ENCODE results near the gene SLC7A9. TPM values are rescaled to one million over a fixed set of nuclear protein-coding genes. Genes with fewer than 3 reads are reported as not detected.
"Not testable (repeated sequence)": the region's sequence is repeated elsewhere in the genome, so short reads cannot be mapped to it uniquely, and the experiment has no call there.

Gene SLC7A9
- total RNA-seq, 1 donor from 2014 or later, result 1.0 TPM

- H3K27me3 ChIP-seq (ENCODE audit: control insufficient read depth in 3 of 3, insufficient read depth in 3 of 3, low read length in 3 of 3); H3K4me3 ChIP-seq (ENCODE audit: low read length in 3 of 3); H3K27ac ChIP-seq (ENCODE audit: low read depth, low read length): not testable (repeated sequence)
Observed at GRCh38 chr19:32787161-32787813, 82.3 kb downstream of the SLC7A9 start.

GRCh38 chr19:32782089-32782488, 87.5 kb downstream of the SLC7A9 start:
- H3K36me3 ChIP-seq (ENCODE audit: control insufficient read depth in 3 of 3, insufficient read depth in 3 of 3, low read length in 3 of 3); H3K9me3 ChIP-seq (ENCODE audit: control insufficient read depth in 3 of 3, low read length in 3 of 3); H3K4me3 ChIP-seq (ENCODE audit: low read length in 3 of 3); H3K27ac ChIP-seq (ENCODE audit: low read depth, low read length); H3K9ac ChIP-seq (ENCODE audit: low read depth in 1 of 3, low read length in 3 of 3); H3K4me1 ChIP-seq (ENCODE audit: control insufficient read depth in 3 of 3, insufficient read depth in 3 of 3, low read length in 3 of 3); H3K27me3 ChIP-seq (ENCODE audit: control insufficient read depth in 3 of 3, insufficient read depth in 3 of 3, low read length in 3 of 3): not testable (repeated sequence)

More at GRCh38 chr19:32787161-32787813, 82.3 kb downstream of the SLC7A9 start:
- H3K9ac ChIP-seq (ENCODE audit: low read depth in 1 of 3, low read length in 3 of 3); H3K36me3 ChIP-seq (ENCODE audit: control insufficient read depth in 3 of 3, insufficient read depth in 3 of 3, low read length in 3 of 3); H3K4me1 ChIP-seq (ENCODE audit: control insufficient read depth in 3 of 3, insufficient read depth in 3 of 3, low read length in 3 of 3); H3K9me3 ChIP-seq (ENCODE audit: control insufficient read depth in 3 of 3, low read length in 3 of 3): not testable (repeated sequence)

- Histone ChIP-seq H3K27ac (ENCODE audit: low read depth, low read length) (no peak overlapping the region), H3K36me3 (ENCODE audit: control insufficient read depth in 3 of 3, insufficient read depth in 3 of 3, low read length in 3 of 3) (no peaks in the 10 kb centered on the region), H3K4me1 (ENCODE audit: control insufficient read depth in 3 of 3, insufficient read depth in 3 of 3, low read length in 3 of 3) (no peaks in the 10 kb centered on the region), H3K9ac (ENCODE audit: low read depth in 1 of 3, low read length in 3 of 3) (no peak overlapping the region), H3K9me3 (ENCODE audit: control insufficient read depth in 3 of 3, low read length in 3 of 3) (no peaks in the 10 kb centered on the region), H3K4me3 (ENCODE audit: low read length in 3 of 3) (no peak overlapping the region), H3K27me3 (ENCODE audit: control insufficient read depth in 3 of 3, insufficient read depth in 3 of 3, low read length in 3 of 3) (no peaks in the 10 kb centered on the region)
Observed at GRCh38 chr19:32781280-32781679, 88.3 kb downstream of the SLC7A9 start.

Small RNA genes lying within 50 kb of the gene (small RNA-seq; reads per million reads assigned to genes)
- not detected for gene RN7SKP22

Other genes with a start within 250 kb of the SLC7A9 start
- 19.3 TPM for gene ANKRD27, start 194.6 kb downstream of the SLC7A9 start, total RNA-seq
- 0.52 TPM for gene RGS9BP, start 193.9 kb downstream of the SLC7A9 start, total RNA-seq
- gene NUDT19, start 177.9 kb downstream of the SLC7A9 start, total RNA-seq, result 6.3 TPM
- 1.6 TPM for gene TDRD12, start 150.0 kb downstream of the SLC7A9 start, total RNA-seq
- 7.8 TPM for gene CEP89, start 102.2 kb upstream of the SLC7A9 start, total RNA-seq
- gene FAAP24, start 102.5 kb upstream of the SLC7A9 start, total RNA-seq, result 1.0 TPM
- gene RHPN2, start 195.1 kb upstream of the SLC7A9 start, total RNA-seq, result 0.52 TPM
- gene GPATCH1, start 211.4 kb upstream of the SLC7A9 start, total RNA-seq, result 6.3 TPM